OCI-LY1 (cell line): ENCODE measurements around the gene ATXN7.

Source experiments
- H2AFZ ChIP-seq: fragments of 200-600 bp; sonication (generic), shearing (Covaris generic); 2 replicates; pipeline ENCODE4 v1.6.0; 2014; ENCODE audit warnings: antibody characterized with exemption, mild to moderate bottlenecking, low read length
- H3F3A ChIP-seq: fragments of 200-600 bp; sonication (generic), shearing (Covaris generic); 2 replicates; pipeline ENCODE4 v1.6.0; 2014; ENCODE audit warnings: mild to moderate bottlenecking, antibody characterized with exemption, low read length, moderate library complexity; ENCODE audit not compliant: insufficient read depth
- H3K27ac ChIP-seq: fragments of 200-600 bp; sonication (generic); 2 replicates; pipeline ENCODE4 v1.5.1; 2014; ENCODE audit warnings: low read length, mixed run types, mild to moderate bottlenecking, low read depth; ENCODE audit not compliant: poor library complexity, severe bottlenecking
- H3K27me3 ChIP-seq: fragments of 200-600 bp; sonication (generic); 2 replicates; pipeline ENCODE4 v1.6.0; 2014; ENCODE audit warnings: antibody characterized with exemption, mild to moderate bottlenecking, low read length, moderate library complexity; ENCODE audit not compliant: insufficient read depth
- H3K36me3 ChIP-seq: fragments of 200-600 bp; sonication (generic); 2 replicates; pipeline ENCODE4 v1.6.1; 2014; ENCODE audit warnings: mild to moderate bottlenecking, antibody characterized with exemption, low read length, moderate library complexity, mixed read lengths; ENCODE audit not compliant: insufficient read depth
- H3K4me1 ChIP-seq: fragments of 200-600 bp; sonication (generic); 2 replicates; pipeline ENCODE4 v1.5.1; 2014; ENCODE audit warnings: mild to moderate bottlenecking, low read length, moderate library complexity; ENCODE audit not compliant: insufficient read depth, severe bottlenecking
- H3K4me2 ChIP-seq: fragments of 200-600 bp; sonication (generic), shearing (Covaris generic); 2 replicates; pipeline ENCODE4 v1.6.1; 2014; ENCODE audit warnings: low read length
- H3K4me3 ChIP-seq: fragments of 200-600 bp; sonication (generic); 2 replicates; pipeline ENCODE4 v1.5.1; 2014; ENCODE audit warnings: low read length, low read depth, mild to moderate bottlenecking, mixed read lengths; ENCODE audit not compliant: poor library complexity, severe bottlenecking
- H3K79me2 ChIP-seq: fragments of 200-600 bp; shearing (Covaris generic); 2 replicates; pipeline ENCODE4 v1.6.1; 2016; ENCODE audit warnings: mixed run types, low read length, mixed read lengths; ENCODE audit not compliant: insufficient read depth
- H3K9ac ChIP-seq: fragments of 200-600 bp; sonication (generic), shearing (Covaris generic); 2 replicates; pipeline ENCODE4 v1.6.1; 2014; ENCODE audit warnings: mild to moderate bottlenecking, low read length, mixed read lengths
- H3K9me2 ChIP-seq: fragments of 200-600 bp; sonication (generic), shearing (Covaris generic); 2 replicates; pipeline ENCODE4 v1.6.1; 2014; ENCODE audit warnings: low read depth, mild to moderate bottlenecking, low read length, mixed read lengths
- H3K9me3 ChIP-seq: fragments of 200-600 bp; shearing (Covaris generic); 2 replicates; pipeline ENCODE4 v1.6.1; 2014; ENCODE audit warnings: low read length, mixed read lengths
- H4K20me1 ChIP-seq: fragments of 200-600 bp; sonication (generic), shearing (Covaris generic); 2 replicates; pipeline ENCODE4 v1.6.0; 2016; ENCODE audit warnings: mild to moderate bottlenecking, low read length; ENCODE audit not compliant: insufficient read depth
- CTCF ChIP-seq: fragments of 200-600 bp; sonication (generic), shearing (Covaris generic); IDR thresholded peaks from 2 replicates; pipeline ENCODE4 v1.5.1; 2017; ENCODE audit warnings: mild to moderate bottlenecking, antibody characterized with exemption, low read length, moderate library complexity, mixed read lengths
- EZH2 ChIP-seq: fragments of 200-600 bp; sonication (generic), shearing (Covaris generic); IDR thresholded peaks from 2 replicates; pipeline ENCODE4 v1.8.0; 2017; ENCODE audit warnings: borderline replicate concordance, mixed run types, mild to moderate bottlenecking, antibody characterized with exemption, low read length, moderate library complexity, mixed read lengths

Gene ATXN7

GRCh38 chr3:64031540-64032508 lies 168.2 kb downstream of the ATXN7 start:
- Histone ChIP-seq H4K20me1 (no peaks in the 10 kb centered on the region), H3K79me2 (no peaks in the 10 kb centered on the region), H3K9me3 (0 out of 2 replicates have a peak, but pooled peaks cover 2% of the 10 kb centered on the region), H3K9me2 (no peaks in the 10 kb centered on the region), H3K4me1 (peaks cover 5% of the 10 kb centered on the region), H3K27ac (no peak overlapping the region), H3K4me3 (no peak overlapping the region), H3K36me3 (no peaks in the 10 kb centered on the region), H3K27me3 (no peaks in the 10 kb centered on the region), H3K9ac (no peak overlapping the region), H3F3A (no peaks in the 10 kb centered on the region), H3K4me2 (no peak overlapping the region), H2AFZ (no peak overlapping the region)
- no peak for TF ChIP-seq EZH2
- TF ChIP-seq CTCF = no peak

GRCh38 chr3:64033069-64033468 lies 169.4 kb downstream of the ATXN7 start:
- Histone ChIP-seq H3K79me2 (no peaks in the 10 kb centered on the region), H3K9ac (no peak overlapping the region), H3K4me2 (no peak overlapping the region), H3K9me2 (no peaks in the 10 kb centered on the region), H3K27me3 (no peaks in the 10 kb centered on the region), H3K4me1 (peaks cover 5% of the 10 kb centered on the region), H3K27ac (no peak overlapping the region), H4K20me1 (no peaks in the 10 kb centered on the region), H3K4me3 (no peak overlapping the region), H3K9me3 (0 out of 2 replicates have a peak, but pooled peaks cover 2% of the 10 kb centered on the region), H3F3A (no peaks in the 10 kb centered on the region), H2AFZ (no peak overlapping the region), H3K36me3 (no peaks in the 10 kb centered on the region)
- no peak for TF ChIP-seq CTCF
- TF ChIP-seq EZH2 = no peak

GRCh38 chr3:64037084-64037483 lies 173.4 kb downstream of the ATXN7 start:
- H3K79me2 ChIP-seq = no peaks in the 10 kb centered on the region
- H3K9ac ChIP-seq = no peak overlapping the region
- no peaks in the 10 kb centered on the region for H3K9me2 ChIP-seq
- no peaks in the 10 kb centered on the region for H3K27me3 ChIP-seq
- H3K4me1 ChIP-seq = no peaks in the 10 kb centered on the region
- H3F3A ChIP-seq = no peaks in the 10 kb centered on the region
- TF ChIP-seq CTCF (no peak), EZH2 (no peak)
- H4K20me1 ChIP-seq = no peaks in the 10 kb centered on the region
- H3K9me3 ChIP-seq = 0 out of 2 replicates have a peak, but pooled peaks cover 2% of the 10 kb centered on the region
- no peak overlapping the region for H3K4me2 ChIP-seq
- H2AFZ ChIP-seq = no peak overlapping the region
- no peaks in the 10 kb centered on the region for H3K36me3 ChIP-seq
- H3K27ac ChIP-seq = no peak overlapping the region
- no peak overlapping the region for H3K4me3 ChIP-seq
